ENCODE measurements around the gene CENPP.
"Not testable (repeated sequence)": the region's sequence is repeated elsewhere in the genome, so short reads cannot be mapped to it uniquely, and the experiment has no call there.

CENPP gene

DNA sequence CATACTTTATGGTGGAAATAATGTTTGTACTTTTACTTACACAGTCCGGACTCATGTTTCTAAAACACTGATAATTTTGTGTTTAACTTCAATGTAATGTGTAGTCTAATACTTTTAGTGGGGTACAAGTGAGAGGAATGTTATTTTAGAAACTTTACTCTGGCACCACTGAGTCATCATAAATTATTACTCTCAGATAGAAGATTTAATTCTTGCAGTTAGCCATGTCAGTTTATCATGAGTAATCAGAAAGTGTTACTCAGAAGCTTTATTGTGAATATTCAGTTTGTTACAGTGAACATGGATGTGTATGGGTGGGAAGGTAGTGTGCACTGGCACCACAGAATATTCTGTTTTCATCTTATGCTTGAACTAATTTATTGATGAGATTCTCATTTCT, 58.6 kb downstream of the CENPP start:
- DNase-seq = no peak

DNA sequence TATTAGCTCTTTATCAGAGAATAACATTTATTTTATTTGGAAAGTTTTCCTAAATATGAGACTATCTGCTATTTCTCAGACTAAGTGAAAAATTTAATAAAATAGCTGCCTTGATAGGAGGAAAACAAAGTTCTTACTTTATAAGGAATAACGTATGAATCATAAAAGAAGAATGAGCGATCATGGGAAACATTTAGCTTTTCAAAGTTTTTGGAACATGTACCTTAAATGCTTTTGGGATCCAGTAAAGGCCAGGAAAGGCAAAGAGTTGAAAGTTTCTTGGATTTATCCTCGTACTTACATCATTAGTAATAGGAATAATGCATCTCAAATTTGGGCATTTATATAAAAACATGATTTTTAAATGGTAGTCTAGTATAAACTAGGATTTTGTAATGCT, 59.2 kb downstream of the CENPP start:
- no peak for DNase-seq

DNA sequence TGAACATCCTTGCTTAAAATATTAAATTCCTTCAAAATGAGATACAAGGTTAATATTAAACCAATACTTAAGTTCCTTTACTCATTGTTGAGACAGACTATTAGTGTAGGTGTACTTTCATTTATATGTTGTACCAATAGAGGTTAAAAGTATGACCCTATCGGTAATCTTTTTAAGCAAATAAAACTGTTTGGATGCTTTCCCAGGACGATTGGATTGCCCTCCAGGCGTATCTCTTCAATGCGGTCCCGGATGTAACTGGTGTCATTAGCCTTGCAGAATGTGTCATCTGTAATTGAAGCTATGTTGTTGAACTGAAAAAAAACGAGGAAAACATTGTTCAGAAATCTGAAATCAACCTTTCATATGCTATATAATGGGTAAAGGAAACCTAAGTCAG, 59.7 kb downstream of the CENPP start:
- no peak for DNase-seq

DNA sequence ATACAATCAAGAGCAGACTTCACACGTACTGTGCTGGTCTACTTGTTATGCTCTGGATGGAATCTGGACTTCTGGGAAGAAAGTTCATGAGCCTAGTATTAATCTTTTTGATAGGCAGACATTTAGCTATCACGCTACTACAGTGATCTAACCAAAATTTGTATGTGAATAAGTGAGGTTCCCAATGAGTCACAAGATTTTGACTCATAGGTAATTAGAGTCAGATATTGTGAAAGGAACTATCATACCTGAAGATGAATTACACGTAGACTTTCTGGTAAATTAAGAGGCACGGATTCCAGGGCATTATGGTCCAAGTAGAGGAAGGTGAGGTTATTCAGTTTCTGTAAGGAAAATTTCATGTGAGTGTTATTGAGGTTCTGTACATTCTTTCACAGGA, 60.2 kb downstream of the CENPP start:
- no peak for DNase-seq

- DNase-seq = no peak
Measured at GRCh38 chr9:92392690-92393089, 66.9 kb downstream of the CENPP start.

DNA sequence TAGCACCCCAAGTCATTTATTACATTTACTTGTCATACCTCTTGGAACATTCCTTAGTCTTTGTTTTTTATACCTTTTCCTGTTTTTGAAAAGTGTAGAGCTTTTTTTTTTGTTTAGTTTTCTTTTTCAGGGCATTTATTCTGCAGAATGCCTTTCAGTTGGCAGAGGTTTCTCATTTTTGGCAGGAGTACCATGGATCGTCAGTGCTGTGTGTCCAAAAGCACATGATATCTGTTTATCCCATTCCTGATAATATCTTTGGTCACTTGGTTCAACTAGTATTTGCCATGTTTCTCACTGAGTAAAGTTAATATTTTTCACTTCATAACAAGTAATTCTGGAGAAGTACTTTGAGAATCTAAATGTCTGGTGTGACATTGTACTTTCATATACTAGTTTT, 67.9 kb downstream of the CENPP start:
- DNase-seq = no peak

GRCh38 chr9:92395617-92396016, 69.9 kb downstream of the CENPP start:
- DNase-seq = no peak

DNA sequence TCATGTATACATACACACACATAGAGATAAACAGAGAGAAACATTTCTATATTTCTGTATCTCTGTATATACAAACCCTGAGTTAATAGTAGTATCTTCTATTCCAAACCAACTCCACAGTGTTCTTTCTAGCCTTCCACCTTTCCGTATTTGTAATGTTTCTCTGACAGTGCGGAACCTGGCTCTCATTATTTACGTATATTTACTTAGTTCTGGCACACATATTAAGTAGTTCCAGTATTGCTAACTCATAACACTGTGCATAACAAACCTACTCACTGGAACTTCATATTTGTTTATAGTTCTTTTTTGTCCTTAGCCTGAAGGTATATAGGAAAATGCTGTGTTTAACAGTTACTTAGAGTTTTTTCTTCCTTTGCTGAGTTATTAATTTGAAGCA, 72.1 kb downstream of the CENPP start:
- DNase-seq = no peak

DNA sequence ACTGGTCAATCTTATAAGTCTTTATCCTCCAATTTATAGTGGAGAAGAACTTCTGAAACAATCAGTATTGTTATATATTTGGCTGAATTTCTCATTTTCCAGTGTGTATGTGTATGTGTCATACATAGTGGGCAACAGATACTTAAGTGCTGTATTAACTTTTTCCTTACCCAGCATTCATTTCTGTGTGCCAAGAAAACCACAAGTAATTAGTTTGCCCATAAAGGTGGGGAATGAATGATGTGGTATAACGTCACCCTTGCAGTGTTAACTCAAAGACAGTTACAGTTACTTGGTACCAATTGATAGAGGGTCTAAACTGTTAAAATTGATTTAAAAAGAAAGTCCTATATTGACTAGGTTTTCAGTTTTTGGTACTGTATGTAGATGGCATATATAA, 76.6 kb downstream of the CENPP start:
- no peak for DNase-seq

DNA sequence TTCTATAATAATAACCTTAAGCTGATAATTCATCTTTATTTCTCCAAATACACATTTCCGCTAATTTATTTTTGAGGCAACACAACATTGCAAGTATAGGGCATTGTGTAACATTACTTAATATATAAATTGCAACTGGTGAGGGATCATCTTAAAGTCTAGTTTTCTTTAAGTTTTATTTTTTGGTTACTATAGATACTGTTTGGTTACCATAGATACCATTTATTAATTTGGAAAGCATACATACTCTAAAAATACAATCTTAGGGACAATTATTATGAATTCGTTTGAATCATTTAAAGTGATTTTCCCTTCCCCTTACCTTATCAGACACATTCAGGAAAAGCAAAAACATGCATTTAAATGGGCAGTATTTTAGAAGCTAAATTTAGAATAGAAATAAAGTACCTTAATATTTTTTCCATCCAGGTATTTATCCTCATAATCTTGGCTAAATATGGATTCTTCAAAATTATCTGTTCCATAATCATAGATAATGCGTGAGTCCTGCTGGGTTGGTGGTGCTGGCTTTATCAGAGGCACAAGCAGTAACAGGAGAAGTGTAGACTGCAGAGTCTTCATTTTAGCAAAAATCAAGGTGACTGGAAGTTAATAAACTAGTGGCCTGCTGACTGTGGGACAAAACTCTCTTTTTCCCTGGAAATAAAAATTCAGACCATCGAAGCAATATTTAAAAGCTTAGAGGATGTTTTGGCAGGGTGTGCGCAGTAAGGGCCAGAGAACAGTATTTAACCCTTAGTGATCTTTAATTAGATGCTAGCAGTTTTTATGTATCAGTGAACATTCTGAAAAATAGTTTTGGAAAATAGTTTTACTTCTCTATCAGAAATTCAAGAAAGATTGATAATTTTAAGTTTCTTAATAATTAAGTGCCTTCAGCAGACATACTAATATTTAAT, 77.3 kb downstream of the CENPP start:
- DNase-seq = no peak

DNA sequence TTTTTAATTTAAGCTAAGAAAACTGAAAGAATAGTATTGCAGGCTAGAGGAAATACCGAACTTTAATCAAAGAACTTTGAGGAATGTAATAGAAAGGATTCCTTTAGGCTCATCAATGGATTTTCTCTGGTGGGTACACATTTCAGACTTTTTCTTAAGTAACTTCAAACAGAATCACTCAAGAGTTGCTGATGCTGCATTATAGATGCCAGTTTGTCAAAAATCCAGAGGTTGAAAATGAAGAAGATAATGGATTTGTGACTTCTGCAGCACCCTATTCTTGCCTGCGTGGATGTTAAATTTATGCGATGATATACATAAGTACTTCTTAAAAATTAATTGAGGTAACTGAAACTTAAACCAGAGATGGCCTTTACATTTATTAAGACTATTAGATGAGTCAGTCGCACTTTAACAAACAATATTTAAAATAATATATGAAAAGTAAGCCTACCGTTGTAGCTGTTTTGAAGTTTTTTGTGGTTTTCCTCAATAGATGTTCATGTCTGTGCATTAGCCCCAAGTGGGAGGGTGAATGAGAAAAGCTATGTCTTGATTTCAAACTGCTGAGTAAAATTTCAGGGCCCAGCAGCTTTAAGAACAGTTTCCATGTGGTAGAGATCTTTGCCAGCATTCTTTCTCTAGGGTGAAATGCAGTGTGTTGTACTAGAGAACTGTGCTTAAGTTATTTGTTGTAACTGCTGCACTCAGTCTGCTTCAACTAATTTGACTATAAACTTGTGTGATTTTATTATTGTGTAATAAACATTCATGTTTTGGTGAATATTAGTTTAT, 78.5 kb downstream of the CENPP start, which contains the start of gene OGN:
Gene OGN, minus strand, starts transcription at position 537 of the 795 bp plus-strand sequence. CDS start 1,171 bp downstream, outside the sequence.
- DNase-seq = no peak

- DNase-seq = no peak
Measured at GRCh38 chr9:92405818-92406217, 80.1 kb downstream of the CENPP start.

DNA sequence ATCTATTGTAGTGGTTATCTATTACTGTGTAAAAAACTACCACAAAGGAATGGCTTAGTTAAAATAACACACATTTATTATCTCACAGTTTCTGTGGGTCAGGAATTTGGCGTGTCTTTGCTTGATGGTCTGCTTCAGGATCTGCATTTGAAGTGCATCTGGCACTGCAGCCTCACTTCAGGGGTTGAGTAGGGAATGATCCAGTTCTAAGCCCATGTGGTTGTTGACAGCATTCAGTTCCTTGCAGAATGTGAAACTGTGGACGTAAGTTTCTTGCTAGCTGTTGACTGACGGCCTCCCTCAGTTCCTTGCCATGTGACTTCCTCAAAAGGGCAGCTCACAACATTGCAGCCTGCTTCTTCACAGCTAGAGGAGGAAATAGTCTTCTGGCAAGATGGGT, 80.7 kb downstream of the CENPP start:
- no peak for DNase-seq

DNA sequence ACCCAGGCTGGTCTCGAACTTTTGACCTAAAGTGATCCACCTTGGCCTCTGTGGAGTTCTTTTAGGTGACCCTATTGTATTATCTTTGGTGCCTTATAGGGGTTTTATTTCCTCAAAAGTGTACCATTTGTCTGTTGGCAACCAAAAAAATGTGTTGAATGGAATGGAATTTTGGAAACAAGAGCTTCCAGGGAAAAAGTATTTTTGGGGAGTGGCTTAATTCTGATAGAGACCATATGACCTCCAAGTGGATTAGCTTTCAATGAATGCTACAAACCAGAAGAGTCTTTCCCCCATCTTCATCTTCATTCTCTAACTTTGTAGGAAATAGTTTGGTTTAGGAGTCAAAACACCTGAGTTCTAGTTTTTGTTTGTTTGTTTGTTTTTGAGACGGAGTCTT, 82.1 kb downstream of the CENPP start:
- DNase-seq = no peak

DNA sequence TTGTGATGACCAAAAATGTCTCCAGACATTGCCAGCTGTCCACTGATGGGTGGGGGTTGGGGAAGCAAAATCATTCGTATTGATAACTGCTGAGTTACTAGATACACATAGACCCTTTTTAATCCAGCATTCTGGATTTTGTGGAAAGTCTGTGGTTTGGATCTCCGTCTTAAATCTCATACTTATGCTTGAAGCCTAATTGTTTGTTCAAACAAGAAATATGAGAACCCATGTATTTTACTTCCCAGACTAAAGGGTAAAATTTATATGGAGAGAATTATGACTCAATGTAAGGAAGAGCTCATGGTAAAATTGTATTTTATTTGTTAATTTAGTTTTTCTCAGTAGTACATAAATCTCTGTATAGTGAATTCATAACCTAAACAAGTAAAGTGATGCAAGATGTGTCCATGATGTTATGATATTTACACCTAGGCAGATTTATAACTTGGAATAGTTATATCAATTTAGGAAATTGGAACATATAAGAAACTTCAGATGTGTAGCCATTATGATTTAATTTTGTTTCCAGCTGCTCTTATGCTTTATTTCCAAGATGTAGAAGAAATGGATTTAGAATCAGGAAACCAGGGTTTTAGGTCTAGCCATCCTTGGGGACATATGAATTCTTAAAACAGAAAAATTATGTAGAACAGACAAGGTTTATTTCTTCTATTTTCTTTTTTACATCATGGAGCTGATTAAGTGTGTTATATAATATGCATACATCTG, 83.2 kb downstream of the CENPP start:
- no peak for DNase-seq

DNA sequence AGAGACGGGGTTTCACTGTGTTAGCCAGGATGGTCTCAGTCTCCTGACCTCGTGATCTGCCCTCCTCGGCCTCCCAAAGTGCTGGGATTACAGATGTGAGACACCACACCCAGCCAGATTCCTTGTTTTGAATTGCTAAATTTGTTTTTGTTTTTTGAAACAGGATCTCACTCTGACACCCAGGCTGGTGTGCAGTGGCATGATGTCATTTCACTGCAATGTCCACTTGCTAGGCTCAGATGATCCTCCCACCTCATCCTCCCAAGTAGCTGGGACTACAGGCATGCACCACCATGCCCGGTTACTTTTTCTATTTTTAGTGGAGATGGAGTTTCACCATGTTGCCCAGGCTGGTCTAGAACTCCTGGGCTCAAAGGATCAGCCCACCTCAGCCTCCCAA, 85.4 kb downstream of the CENPP start:
- DNase-seq = not testable (repeated sequence)

GRCh38 chr9:92414566-92414965, 88.8 kb downstream of the CENPP start:
- no peak for DNase-seq

GRCh38 chr9:92422611-92423338, 97.0 kb downstream of the CENPP start:
- DNase-seq = no peak

- DNase-seq = no peak
Measured at GRCh38 chr9:92423612-92424011, 97.9 kb downstream of the CENPP start.

GRCh38 chr9:92424340-92424739, 98.6 kb downstream of the CENPP start, which contains the start of gene OMD:
Gene OMD, minus strand, starts transcription at chr9:92424471. Its CDS starts 6,913 bp downstream, at chr9:92417558.
- no peak for DNase-seq

- no peak for DNase-seq
Measured at GRCh38 chr9:92425474-92425873, 99.7 kb downstream of the CENPP start.

DNA sequence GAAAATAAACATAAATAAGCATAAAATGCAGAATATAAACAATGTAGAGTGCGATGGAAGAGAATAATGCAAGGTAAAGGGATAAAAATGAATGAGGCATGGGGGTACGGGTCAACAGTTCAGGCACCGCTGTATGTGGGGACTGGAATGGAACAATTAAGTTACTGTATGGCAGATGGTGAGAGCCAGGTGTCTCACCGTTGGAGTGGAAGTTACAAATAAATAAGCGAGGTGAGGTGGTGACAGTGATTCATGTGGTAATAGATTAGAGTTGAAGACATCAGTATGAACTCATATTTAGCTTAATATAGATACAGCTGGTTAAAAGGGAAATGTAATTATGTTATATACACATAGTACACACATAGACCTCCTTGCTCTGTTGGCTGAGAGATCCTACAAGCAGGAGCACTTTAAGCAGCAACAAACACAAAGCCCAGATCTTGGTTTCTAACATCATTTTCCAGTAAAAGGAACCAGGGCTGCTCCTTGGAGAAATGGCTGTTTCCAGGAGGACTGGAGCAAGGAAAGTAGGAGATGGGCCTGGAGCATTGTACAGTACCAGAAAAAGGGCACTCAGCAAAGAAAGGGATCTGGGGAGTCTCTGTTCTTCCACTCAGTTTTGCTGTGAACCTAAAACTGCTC, 100.9 kb downstream of the CENPP start:
- peak; percentile 97 for DNase-seq

Data from NCI-H1436 treated with DMSO at 0.1 percent for 48 hours (cell line).